ENCODE data around the gene PURB. TPM values are rescaled to one million over a fixed set of nuclear protein-coding genes. Genes with fewer than 3 reads are reported as not detected.

Gene PURB
- total and polyA plus RNA-seq, 4 experiments from 2014 or later: 1.1 to 27.4 (median 14.4) TPM

DNA sequence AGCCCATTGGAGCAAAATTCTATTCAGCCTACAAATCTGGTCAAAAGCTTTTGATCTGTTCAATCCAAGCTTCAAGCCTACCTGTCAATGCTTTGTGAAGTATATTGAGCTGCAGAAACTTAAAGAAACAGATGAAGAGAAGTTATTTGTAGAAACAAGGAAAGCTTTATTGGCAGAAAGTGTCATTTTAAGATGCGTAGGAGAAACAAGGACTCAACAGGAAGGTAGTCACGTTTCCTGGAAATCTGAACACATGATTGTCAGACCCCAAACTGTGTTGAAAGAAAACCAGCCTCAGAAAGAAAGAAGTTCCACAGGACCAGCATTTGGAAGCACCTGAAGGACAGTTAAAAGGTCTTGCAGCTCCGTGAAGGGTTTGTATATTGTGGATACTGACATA, 34.8 kb upstream of the PURB start:
- intact Hi-C loops (cut with micrococcal nuclease): no loop called here
- H3K9me3 Mint-ChIP-seq: no peaks in the 10 kb centered on the region
- Histone ChIP-seq H3K9me3 (ENCODE audit: control insufficient read depth in 1 of 2, low read length in 2 of 2) (no peaks in the 10 kb centered on the region), H3K27me3 (ENCODE audit: insufficient read depth, low read length) (no peaks in the 10 kb centered on the region), H3K4me3 (ENCODE audit: low read length in 2 of 2) (no peak overlapping the region), H3K4me1 (ENCODE audit: insufficient read depth, low read length) (peaks cover 8% of the 10 kb centered on the region), H3K27ac (ENCODE audit: low read depth, low read length) (no peak overlapping the region), H3K36me3 (ENCODE audit: insufficient read depth, low read length) (no peaks in the 10 kb centered on the region)
- no peaks in the 10 kb centered on the region for H3K36me3 Mint-ChIP-seq
- H3K4me1 Mint-ChIP-seq: peaks cover 1 to 12% (median 8%) of the 10 kb centered on the region in 4 donors
- ChIA-PET POLR2A (ENCODE audit: partially characterized antibody) (interaction anchor here (0.8 to 1.0 kb wide), 2 partner anchors 63 to 347 kb away, joined by 3 to 4 read pairs; partner anchors contain the start of gene DDX56), CTCF (ENCODE audit: partially characterized antibody) (interaction anchor here (0.6 to 9.6 kb wide), 19 partner anchors 10 to 332 kb away, joined by 3 to 160 read pairs (median 3); partner anchors contain the start of gene H2AZ2)
- no peak overlapping the region for H3K4me3 Mint-ChIP-seq
- no peak for DNase-seq
- H3K27me3 Mint-ChIP-seq: no peaks in the 10 kb centered on the region
- H3K27ac Mint-ChIP-seq: peak overlapping the region in 2 of 7 donors; percentile 19 to 56

GRCh38 chr7:44918029-44918428, 32.7 kb upstream of the PURB start:
- Histone ChIP-seq H3K9me3 (ENCODE audit: control insufficient read depth in 1 of 2, low read length in 2 of 2) (no peaks in the 10 kb centered on the region), H3K4me3 (ENCODE audit: low read length in 2 of 2) (no peak overlapping the region), H3K27me3 (ENCODE audit: insufficient read depth, low read length) (no peaks in the 10 kb centered on the region), H3K4me1 (ENCODE audit: insufficient read depth, low read length) (peaks cover 10% of the 10 kb centered on the region), H3K36me3 (ENCODE audit: insufficient read depth, low read length) (no peaks in the 10 kb centered on the region), H3K27ac (ENCODE audit: low read depth, low read length) (no peak overlapping the region)
- intact Hi-C loops (cut with micrococcal nuclease): no loop called here
- H3K36me3 Mint-ChIP-seq: no peaks in the 10 kb centered on the region
- H3K4me1 Mint-ChIP-seq: peaks cover 5 to 24% (median 13%) of the 10 kb centered on the region in 4 donors
- POLR2A ChIA-PET (ENCODE audit: partially characterized antibody): no interaction called here
- H3K9me3 Mint-ChIP-seq: no peaks in the 10 kb centered on the region
- DNase-seq: no peak
- no peak overlapping the region for H3K4me3 Mint-ChIP-seq
- no peaks in the 10 kb centered on the region for H3K27me3 Mint-ChIP-seq
- CTCF ChIA-PET (ENCODE audit: partially characterized antibody): interaction anchor here (0.7 to 9.6 kb wide), 4 partner anchors 11 to 244 kb away, joined by 3 to 160 read pairs (median 14); no protein-coding TSS in a partner anchor
- H3K27ac Mint-ChIP-seq: peak overlapping the region in 2 of 7 donors; percentile 9 to 53

- ChIA-PET CTCF (ENCODE audit: partially characterized antibody) (interaction anchor here (0.7 to 9.6 kb wide), 4 partner anchors 12 to 245 kb away, joined by 3 to 160 read pairs (median 14); no protein-coding TSS in a partner anchor), POLR2A (ENCODE audit: partially characterized antibody) (no interaction called here)
- Histone ChIP-seq H3K27ac (ENCODE audit: low read depth, low read length) (no peak overlapping the region), H3K9me3 (ENCODE audit: control insufficient read depth in 1 of 2, low read length in 2 of 2) (no peaks in the 10 kb centered on the region), H3K4me3 (ENCODE audit: low read length in 2 of 2) (no peak overlapping the region), H3K36me3 (ENCODE audit: insufficient read depth, low read length) (no peaks in the 10 kb centered on the region), H3K27me3 (ENCODE audit: insufficient read depth, low read length) (no peaks in the 10 kb centered on the region), H3K4me1 (ENCODE audit: insufficient read depth, low read length) (peaks cover 10% of the 10 kb centered on the region)
- Mint-ChIP-seq H3K27me3 (no peaks in the 10 kb centered on the region), H3K27ac (no peak overlapping the region), H3K36me3 (no peaks in the 10 kb centered on the region), H3K9me3 (no peaks in the 10 kb centered on the region), H3K4me1 (peaks cover 5 to 24% (median 13%) of the 10 kb centered on the region in 4 donors), H3K4me3 (no peak overlapping the region)
- intact Hi-C loops (cut with micrococcal nuclease): no loop called here
- no peak for DNase-seq
These were observed 32.1 kb upstream of the PURB start for GRCh38 chr7:44917465-44917864.

GRCh38 chr7:44914992-44915607, 29.8 kb upstream of the PURB start:
- Histone ChIP-seq H3K36me3 (ENCODE audit: insufficient read depth, low read length) (no peaks in the 10 kb centered on the region), H3K27ac (ENCODE audit: low read depth, low read length) (peak overlapping the region; percentile 43), H3K9me3 (ENCODE audit: control insufficient read depth in 1 of 2, low read length in 2 of 2) (no peaks in the 10 kb centered on the region), H3K4me1 (ENCODE audit: insufficient read depth, low read length) (peaks cover 6% of the 10 kb centered on the region), H3K27me3 (ENCODE audit: insufficient read depth, low read length) (no peaks in the 10 kb centered on the region), H3K4me3 (ENCODE audit: low read length in 2 of 2) (no peak overlapping the region)
- Mint-ChIP-seq H3K27me3 (no peaks in the 10 kb centered on the region), H3K36me3 (no peaks in the 10 kb centered on the region), H3K4me1 (peaks cover 5 to 15% (median 6%) of the 10 kb centered on the region in 4 donors), H3K4me3 (peak overlapping the region in 5 of 8 donors; percentile 15 to 53 (median 32)), H3K27ac (peak overlapping the region in 6 of 7 donors; percentile 76 to 98 (median 91)), H3K9me3 (no peaks in the 10 kb centered on the region)
- DNase-seq: peak; percentile 77 to 90 (median 85)
- CTCF ChIA-PET (ENCODE audit: partially characterized antibody): interaction anchor here (1.0 kb wide), 1 partner anchor 58 kb away, joined by 3 read pairs; no protein-coding TSS in a partner anchor
- intact Hi-C loops (cut with micrococcal nuclease): loop anchor here (1.0 kb wide), 1 partner anchor 30 kb away; the partner anchor contains the start of gene PURB
- POLR2A ChIA-PET (ENCODE audit: partially characterized antibody): interaction anchor here (0.8 to 1.8 kb wide), 4 partner anchors 29 to 309 kb away, joined by 3 to 10 read pairs (median 4); partner anchors contain the start of genes OGDH and PURB

GRCh38 chr7:44912775-44913347, 27.5 kb upstream of the PURB start:
- H3K27me3 Mint-ChIP-seq: no peaks in the 10 kb centered on the region
- H3K36me3 ChIP-seq (ENCODE audit: insufficient read depth, low read length): no peaks in the 10 kb centered on the region
- ChIA-PET CTCF (ENCODE audit: partially characterized antibody) (interaction anchor here (0.7 to 2.1 kb wide), 2 partner anchors 9 to 55 kb away, joined by 3 to 6 read pairs; no protein-coding TSS in a partner anchor), POLR2A (ENCODE audit: partially characterized antibody) (no interaction called here)
- no peak overlapping the region for H3K4me3 Mint-ChIP-seq
- H3K27ac Mint-ChIP-seq: peak overlapping the region; percentile 38 to 93 (median 88)
- H3K27me3 ChIP-seq (ENCODE audit: insufficient read depth, low read length): no peaks in the 10 kb centered on the region
- H3K4me1 Mint-ChIP-seq: peaks cover 5 to 15% (median 6%) of the 10 kb centered on the region in 4 donors
- H3K9me3 Mint-ChIP-seq: no peaks in the 10 kb centered on the region
- no peak for DNase-seq
- H3K4me3 ChIP-seq (ENCODE audit: low read length in 2 of 2): no peak overlapping the region
- peaks cover 6% of the 10 kb centered on the region for H3K4me1 ChIP-seq (ENCODE audit: insufficient read depth, low read length)
- no peaks in the 10 kb centered on the region for H3K9me3 ChIP-seq (ENCODE audit: control insufficient read depth in 1 of 2, low read length in 2 of 2)
- H3K36me3 Mint-ChIP-seq: no peaks in the 10 kb centered on the region
- no peak overlapping the region for H3K27ac ChIP-seq (ENCODE audit: low read depth, low read length)
- intact Hi-C loops (cut with micrococcal nuclease): no loop called here

GRCh38 chr7:44911911-44912310, 26.6 kb upstream of the PURB start:
- no peaks in the 10 kb centered on the region for H3K36me3 ChIP-seq (ENCODE audit: insufficient read depth, low read length)
- Mint-ChIP-seq H3K27ac (peak overlapping the region in 4 of 7 donors; percentile 83 to 89 (median 86)), H3K27me3 (no peaks in the 10 kb centered on the region), H3K36me3 (no peaks in the 10 kb centered on the region), H3K4me3 (no peak overlapping the region), H3K9me3 (no peaks in the 10 kb centered on the region), H3K4me1 (peaks cover 5 to 15% (median 6%) of the 10 kb centered on the region in 4 donors)
- H3K4me1 ChIP-seq (ENCODE audit: insufficient read depth, low read length): peaks cover 6% of the 10 kb centered on the region
- no peaks in the 10 kb centered on the region for H3K27me3 ChIP-seq (ENCODE audit: insufficient read depth, low read length)
- no peak overlapping the region for H3K27ac ChIP-seq (ENCODE audit: low read depth, low read length)
- POLR2A ChIA-PET (ENCODE audit: partially characterized antibody): interaction anchor here (0.7 kb wide), 1 partner anchor 67 kb away, joined by 4 read pairs; no protein-coding TSS in a partner anchor
- DNase-seq: no peak
- CTCF ChIA-PET (ENCODE audit: partially characterized antibody): interaction anchor here (2.1 kb wide), 1 partner anchor 10 kb away, joined by 6 read pairs; no protein-coding TSS in a partner anchor
- no peak overlapping the region for H3K4me3 ChIP-seq (ENCODE audit: low read length in 2 of 2)
- intact Hi-C loops (cut with micrococcal nuclease): no loop called here
- H3K9me3 ChIP-seq (ENCODE audit: control insufficient read depth in 1 of 2, low read length in 2 of 2): no peaks in the 10 kb centered on the region
